ENCODE data around the gene SS18L1. TPM values are rescaled to one million over a fixed set of nuclear protein-coding genes. Genes with fewer than 3 reads are reported as not detected.

SS18L1 gene
- total and polyA plus RNA-seq, 2 experiments from 2014 or later: 6.5 to 32.6 TPM

- TF ChIP-seq ZNF462 (CRISPR knock-in tag; IDR thresholded peaks at IDR 0.05) (no peak), ETS1 (IDR thresholded peaks at IDR 0.05) (no peak), ZNF114 (CRISPR knock-in tag; IDR thresholded peaks at IDR 0.05) (no peak), STAT1 (IDR thresholded peaks at IDR 0.05; ENCODE audit: unreplicated experiment) (no peak), POLR2AphosphoS5 (IDR thresholded peaks at IDR 0.05; ENCODE audit: low read depth) (no peak)
These were observed 6.7 kb downstream of the SS18L1 start (continued) for GRCh38 chr20:62150310-62150575.

GRCh38 chr20:62151225-62151624 lies 7.7 kb downstream of the SS18L1 start:
- Histone ChIP-seq H3F3A (replicated peaks; ENCODE audit: low read depth) (peaks cover 10% of the 10 kb centered on the region; the same call in 1 of the 2 replicates), H3K27me3 (ENCODE audit: insufficient read depth) (no peaks in the 10 kb centered on the region), H4K20me1 (replicated peaks; ENCODE audit: insufficient read depth) (peaks cover 35% of the 10 kb centered on the region), H2AFZ (no peak overlapping the region), H3K9me2 (ENCODE audit: insufficient read depth) (no peaks in the 10 kb centered on the region), H3K36me3 (ENCODE audit: insufficient read depth) (no peaks in the 10 kb centered on the region; the same call in 1 of the 2 replicates), H3K4me1 (ENCODE audit: insufficient read depth) (peaks cover 22% of the 10 kb centered on the region), H3K4me2 (no peak overlapping the region), H3K79me2 (replicated peaks; ENCODE audit: insufficient read depth) (peaks cover 96% of the 10 kb centered on the region), H3K4me3 (no peak overlapping the region), H3K27ac (ENCODE audit: low read depth) (no peak overlapping the region)
- H3K4me3 Mint-ChIP-seq: no peak overlapping the region
- peaks cover 60% of the 10 kb centered on the region for H3K4me1 Mint-ChIP-seq
- no peak for ATAC-seq
- peaks cover 20% of the 10 kb centered on the region for H3K27me3 Mint-ChIP-seq (ENCODE audit: insufficient read depth, low read depth, poor library complexity)
- peaks cover 7% of the 10 kb centered on the region; the same call in 2 of the 3 replicates for H3K9me3 Mint-ChIP-seq
- no peak for DNase-seq (ENCODE audit: low spot score)
- H3K27ac Mint-ChIP-seq: no peak overlapping the region
- peaks cover 39% of the 10 kb centered on the region for H3K36me3 Mint-ChIP-seq (ENCODE audit: low read depth)
- TF ChIP-seq EZH2 (IDR thresholded peaks at IDR 0.05; ENCODE audit: low read depth, unreplicated experiment): no peak
- no peak for TF ChIP-seq JUNB (IDR thresholded peaks at IDR 0.05; ENCODE audit: unreplicated experiment)
- TF ChIP-seq ETS1 (IDR thresholded peaks at IDR 0.05): no peak
